ENCODE results near the gene LSM10. TPM values are rescaled to one million over a fixed set of nuclear protein-coding genes. Genes with fewer than 3 reads are reported as not detected.

Gene LSM10
- total and polyA plus RNA-seq, 9 of the 15 experiments (the other 6 are each of a cell fraction or from before 2014, with no cell fraction given): 13.2 to 146 (median 68.9) TPM

- TF ChIP-seq TBL1XR1 (IDR thresholded peaks at IDR 0.05; ENCODE audit: low read length in 2 of 2) (0 out of 4 replicates have a peak, but pooled peaks of 1 of the 2 experiments have one; percentile 8), ZNF212 (CRISPR knock-in tag; IDR thresholded peaks at IDR 0.05) (no peak), MCM7 (IDR thresholded peaks at IDR 0.05) (no peak), KAT8 (IDR thresholded peaks at IDR 0.05; ENCODE audit: low read depth) (no peak), DEAF1 (CRISPR knock-in tag; IDR thresholded peaks at IDR 0.05) (no peak)
Measured at GRCh38 chr1:36401602-36402503, 4.1 kb upstream of the LSM10 start (continued).

GRCh38 chr1:36400825-36401601 lies 3.3 kb upstream of the LSM10 start:
- peak; percentile 81 to 92 (median 84) for DNase-seq (ENCODE audit: extremely low read depth in 1 of 4, low spot score in 3 of 4)
- Histone ChIP-seq H3K36me3 (ENCODE audit: control insufficient read depth, insufficient read depth, low read length) (no peaks in the 10 kb centered on the region), H3K9me3 (replicated peaks; ENCODE audit: control insufficient read depth, insufficient read depth, low read depth, low read length) (no peaks in the 10 kb centered on the region), H4K20me1 (replicated peaks; ENCODE audit: control insufficient read depth, insufficient read depth, low read length) (no peaks in the 10 kb centered on the region), H3K27me3 (ENCODE audit: control insufficient read depth in 2 of 2, insufficient read depth in 2 of 2, low read length in 2 of 2) (no peaks in the 10 kb centered on the region), H3K9me1 (ENCODE audit: control insufficient read depth, insufficient read depth, low read length) (no peaks in the 10 kb centered on the region), H3K4me3 (peak overlapping the region; percentile 49), H2AFZ (ENCODE audit: low read depth, low read length) (peak overlapping the region; percentile 95), H3K4me1 (replicated peaks in 1 of 2; ENCODE audit: control insufficient read depth in 2 of 2, insufficient read depth in 2 of 2, low read length in 2 of 2) (peaks cover 24 to 45% of the 10 kb centered on the region in 2 experiments), H3K27ac (ENCODE audit: extremely low read depth, low read depth, low read length) (peak overlapping the region; percentile 87), H3K4me2 (ENCODE audit: insufficient read depth, low read length) (peak overlapping the region; percentile 89), H3K9ac (ENCODE audit: insufficient read depth in 1 of 2, low read depth in 2 of 2, low read length in 2 of 2) (peak overlapping the region; percentile 82 to 88), H3K79me2 (ENCODE audit: control insufficient read depth, insufficient read depth, low read length) (peaks cover 22% of the 10 kb centered on the region)
- 34% methylated on average over 19 of the region's 22 CpGs for WGBS (ENCODE audit: insufficient coverage, low coverage, missing lambda C conversion rate)
- FAIRE-seq: peak; percentile 74
- intact Hi-C loops (cut with micrococcal nuclease) (no loop called here), in situ Hi-C loops (cut with MboI) (no loop called here)
- CTCF ChIA-PET (ENCODE audit: low intra/inter-chr PET ratio): no interaction called here
- TSS peak; percentile 77 for BruUV-seq (replicated peaks)
- peak; percentile 85 for ATAC-seq
- POLR2A ChIA-PET: interaction anchor here (0.6 to 10.6 kb wide), 5 partner anchors 15 to 342 kb away, joined by 3 to 315 read pairs (median 6); partner anchors contain the start of gene STK40
- TF ChIP-seq TARDBP (IDR thresholded peaks at IDR 0.05) (no peak), CHD1 (IDR thresholded peaks at IDR 0.05; ENCODE audit: low read length) (peak; percentile 29), TSHZ1 (CRISPR knock-in tag; IDR thresholded peaks at IDR 0.05) (no peak), TAL1 (IDR thresholded peaks at IDR 0.05) (no peak), JUN (IDR thresholded peaks at IDR 0.05; ENCODE audit: borderline replicate concordance, low read depth, low read length) (no peak), JUN (CRISPR knock-in tag; IDR thresholded peaks at IDR 0.05; ENCODE audit: borderline replicate concordance) (no peak), ADNP (tag; IDR thresholded peaks at IDR 0.05) (no peak), ZBTB17 (CRISPR knock-in tag; IDR thresholded peaks at IDR 0.05) (no peak), ZNF699 (CRISPR knock-in tag; IDR thresholded peaks at IDR 0.05; ENCODE audit: insufficient replicate concordance) (no peak)

Measured in K562 (cell line).